ENCODE data around the gene PIP5KL1.
"Not testable (repeated sequence)": the region's sequence is repeated elsewhere in the genome, so short reads cannot be mapped to it uniquely, and the experiment has no call there.

The PIP5KL1 gene

GRCh38 chr9:127884976-127885490 lies 45.5 kb downstream of the PIP5KL1 start:
- H2AFZ ChIP-seq (ENCODE audit: low read depth): no peak overlapping the region
- H3K4me1 ChIP-seq (ENCODE audit: low read depth, poor library complexity, severe bottlenecking): no peaks in the 10 kb centered on the region
- H3K27ac ChIP-seq: no peak overlapping the region
- no peaks in the 10 kb centered on the region for H4K20me1 ChIP-seq (ENCODE audit: insufficient read depth)
- H3K36me3 ChIP-seq (ENCODE audit: insufficient read depth): no peaks in the 10 kb centered on the region
- H3K27me3 ChIP-seq (ENCODE audit: insufficient read depth, low read depth): no peaks in the 10 kb centered on the region
- no peak overlapping the region for H3K9ac ChIP-seq
- no peak overlapping the region for H3K4me2 ChIP-seq
- H3K4me3 ChIP-seq (IDR thresholded peaks at IDR 0.05; ENCODE audit: insufficient read depth, low read depth, low read length): no peak overlapping the region
- TF ChIP-seq, protein P1, sequence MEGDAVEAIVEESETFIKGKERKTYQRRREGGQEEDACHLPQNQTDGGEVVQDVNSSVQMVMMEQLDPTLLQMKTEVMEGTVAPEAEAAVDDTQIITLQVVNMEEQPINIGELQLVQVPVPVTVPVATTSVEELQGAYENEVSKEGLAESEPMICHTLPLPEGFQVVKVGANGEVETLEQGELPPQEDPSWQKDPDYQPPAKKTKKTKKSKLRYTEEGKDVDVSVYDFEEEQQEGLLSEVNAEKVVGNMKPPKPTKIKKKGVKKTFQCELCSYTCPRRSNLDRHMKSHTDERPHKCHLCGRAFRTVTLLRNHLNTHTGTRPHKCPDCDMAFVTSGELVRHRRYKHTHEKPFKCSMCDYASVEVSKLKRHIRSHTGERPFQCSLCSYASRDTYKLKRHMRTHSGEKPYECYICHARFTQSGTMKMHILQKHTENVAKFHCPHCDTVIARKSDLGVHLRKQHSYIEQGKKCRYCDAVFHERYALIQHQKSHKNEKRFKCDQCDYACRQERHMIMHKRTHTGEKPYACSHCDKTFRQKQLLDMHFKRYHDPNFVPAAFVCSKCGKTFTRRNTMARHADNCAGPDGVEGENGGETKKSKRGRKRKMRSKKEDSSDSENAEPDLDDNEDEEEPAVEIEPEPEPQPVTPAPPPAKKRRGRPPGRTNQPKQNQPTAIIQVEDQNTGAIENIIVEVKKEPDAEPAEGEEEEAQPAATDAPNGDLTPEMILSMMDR (conservative IDR thresholded peaks at IDR 0.05; ENCODE audit: low read depth, low read length): no peak
- no peaks in the 10 kb centered on the region for H3K79me2 ChIP-seq (ENCODE audit: insufficient read depth, low read depth)

DNA sequence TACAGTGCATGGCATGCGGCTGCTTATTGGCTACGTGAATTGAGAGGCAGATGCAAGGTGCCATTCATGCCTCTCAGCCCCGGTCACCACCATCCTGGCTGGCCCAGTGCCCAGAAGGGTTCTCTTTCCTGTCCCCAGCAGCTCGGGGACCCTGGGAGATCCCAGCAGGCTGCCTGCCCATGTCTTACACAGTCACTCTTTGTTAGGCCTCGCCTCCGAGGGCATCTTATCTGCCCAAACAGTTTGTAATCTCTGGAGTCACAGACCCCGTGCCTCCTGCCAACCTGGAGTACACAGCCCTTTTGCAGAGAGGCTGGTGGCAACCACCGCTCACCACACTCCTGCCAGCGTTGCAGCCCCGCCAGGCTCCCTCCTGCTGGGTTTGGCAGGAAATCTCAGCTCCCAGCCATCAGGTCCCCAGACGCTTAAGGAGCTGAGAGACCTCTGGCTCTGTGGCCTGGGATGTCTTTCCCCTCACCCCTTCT lies 46.1 kb downstream of the PIP5KL1 start:
- Histone ChIP-seq H3K9ac (no peak overlapping the region), H2AFZ (ENCODE audit: low read depth) (no peak overlapping the region), H3K36me3 (ENCODE audit: insufficient read depth) (no peaks in the 10 kb centered on the region), H3K4me1 (ENCODE audit: low read depth, poor library complexity, severe bottlenecking) (no peaks in the 10 kb centered on the region), H4K20me1 (ENCODE audit: insufficient read depth) (no peaks in the 10 kb centered on the region), H3K4me2 (no peak overlapping the region), H3K79me2 (ENCODE audit: insufficient read depth, low read depth) (no peaks in the 10 kb centered on the region), H3K27ac (no peak overlapping the region), H3K4me3 (IDR thresholded peaks at IDR 0.05; ENCODE audit: insufficient read depth, low read depth, low read length) (no peak overlapping the region), H3K27me3 (ENCODE audit: insufficient read depth, low read depth) (no peaks in the 10 kb centered on the region)
- TF ChIP-seq, protein P1 (conservative IDR thresholded peaks at IDR 0.05; ENCODE audit: low read depth, low read length): no peak

DNA sequence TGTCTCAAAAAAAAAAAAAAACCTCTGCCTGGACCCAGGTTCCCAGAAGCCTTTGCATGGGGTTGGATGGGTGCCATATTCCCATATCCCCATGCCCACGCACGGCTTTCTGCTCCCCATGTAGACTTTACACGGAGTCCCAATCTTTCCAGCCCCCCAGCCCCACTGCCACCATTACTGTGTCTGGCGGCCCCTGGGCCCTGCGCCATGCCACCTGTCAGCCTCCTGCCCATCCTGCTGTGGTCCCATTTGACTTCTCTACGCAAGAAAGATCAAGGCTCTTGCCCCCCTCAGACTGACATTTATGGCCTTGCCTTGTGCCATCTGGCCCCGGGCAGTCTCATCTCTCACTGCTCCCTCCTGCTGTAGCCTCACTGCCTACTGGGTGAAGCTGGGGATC lies 46.6 kb downstream of the PIP5KL1 start:
- H2AFZ ChIP-seq (ENCODE audit: low read depth): no peak overlapping the region
- H3K4me1 ChIP-seq (ENCODE audit: low read depth, poor library complexity, severe bottlenecking): no peaks in the 10 kb centered on the region
- no peak overlapping the region for H3K4me2 ChIP-seq
- no peaks in the 10 kb centered on the region for H3K36me3 ChIP-seq (ENCODE audit: insufficient read depth)
- H3K4me3 ChIP-seq (IDR thresholded peaks at IDR 0.05; ENCODE audit: insufficient read depth, low read depth, low read length): no peak overlapping the region
- no peaks in the 10 kb centered on the region for H3K27me3 ChIP-seq (ENCODE audit: insufficient read depth, low read depth)
- no peaks in the 10 kb centered on the region for H4K20me1 ChIP-seq (ENCODE audit: insufficient read depth)
- no peaks in the 10 kb centered on the region for H3K79me2 ChIP-seq (ENCODE audit: insufficient read depth, low read depth)
- H3K27ac ChIP-seq: no peak overlapping the region
- no peak overlapping the region for H3K9ac ChIP-seq
- TF ChIP-seq, protein P1 (conservative IDR thresholded peaks at IDR 0.05; ENCODE audit: low read depth, low read length): no peak

GRCh38 chr9:127881715-127882114 lies 48.9 kb downstream of the PIP5KL1 start:
- not testable (repeated sequence) for H3K79me2 ChIP-seq (ENCODE audit: insufficient read depth, low read depth); H3K27me3 ChIP-seq (ENCODE audit: insufficient read depth, low read depth); H3K27ac ChIP-seq; H3K4me1 ChIP-seq (ENCODE audit: low read depth, poor library complexity, severe bottlenecking); H3K9ac ChIP-seq; H2AFZ ChIP-seq (ENCODE audit: low read depth); H4K20me1 ChIP-seq (ENCODE audit: insufficient read depth); H3K36me3 ChIP-seq (ENCODE audit: insufficient read depth); H3K4me2 ChIP-seq; H3K4me3 ChIP-seq (IDR thresholded peaks at IDR 0.05; ENCODE audit: insufficient read depth, low read depth, low read length)

DNA sequence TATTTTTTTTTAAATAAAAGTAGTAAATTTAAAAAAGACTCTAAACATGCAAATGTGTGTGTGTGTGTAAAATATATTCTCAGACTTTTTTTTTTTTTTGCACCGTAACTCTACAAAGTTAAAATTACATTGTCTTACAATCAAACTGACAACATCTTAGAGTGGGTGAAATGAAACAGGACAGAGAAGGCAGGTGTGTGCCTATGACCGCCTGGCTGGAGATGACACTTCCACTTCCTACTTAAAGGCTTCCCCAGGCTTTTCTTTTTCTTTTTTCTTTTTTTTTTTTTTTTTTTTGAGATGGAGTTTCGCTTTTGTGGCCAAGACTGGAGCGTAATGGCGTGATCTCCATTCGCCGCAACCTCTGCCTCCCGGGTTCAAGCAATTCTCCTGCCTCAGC lies 50.4 kb downstream of the PIP5KL1 start:
- Histone ChIP-seq H3K79me2 (ENCODE audit: insufficient read depth, low read depth) (no peaks in the 10 kb centered on the region), H3K27ac (no peak overlapping the region), H3K4me2 (no peak overlapping the region), H3K9ac (no peak overlapping the region), H3K27me3 (ENCODE audit: insufficient read depth, low read depth) (no peaks in the 10 kb centered on the region), H4K20me1 (ENCODE audit: insufficient read depth) (no peaks in the 10 kb centered on the region), H3K4me3 (IDR thresholded peaks at IDR 0.05; ENCODE audit: insufficient read depth, low read depth, low read length) (no peak overlapping the region), H3K36me3 (ENCODE audit: insufficient read depth) (no peaks in the 10 kb centered on the region), H3K4me1 (ENCODE audit: low read depth, poor library complexity, severe bottlenecking) (no peaks in the 10 kb centered on the region), H2AFZ (ENCODE audit: low read depth) (no peak overlapping the region)
- TF ChIP-seq, protein P1 (conservative IDR thresholded peaks at IDR 0.05; ENCODE audit: low read depth, low read length): no peak
